GM12878 (cell line): ENCODE measurements around the gene MMP24.

Source experiments
- CHD2 ChIP-seq: IDR thresholded peaks from 2 replicates; pipeline ENCODE4 v1.6.1; 2011; ENCODE audit warnings: low read depth, low read length, improper control_type of control experiment, borderline replicate concordance
- ELK1 ChIP-seq: IDR thresholded peaks from 2 replicates; pipeline ENCODE4 v1.6.1; 2012; ENCODE audit warnings: low read depth, low read length, improper control_type of control experiment
- EZH2 ChIP-seq: IDR thresholded peaks from 2 replicates; pipeline ENCODE4 v1.6.1; 2012; ENCODE audit warnings: low read depth, mild to moderate bottlenecking, control low read depth, inconsistent platforms, low read length, borderline replicate concordance; ENCODE audit not compliant: control insufficient read depth
- RAD21 ChIP-seq: IDR thresholded peaks from 2 replicates; pipeline ENCODE4 v1.6.1; 2011; ENCODE audit warnings: mild to moderate bottlenecking, low read depth, low read length, moderate library complexity; ENCODE audit not compliant: insufficient read depth
- TF ChIP-seq, protein P1 (sequence below), 3 experiments: IDR thresholded peaks in 2 of 3; conservative IDR thresholded peaks in 1 of 3; 2 replicates each; pipeline ENCODE4 v1.5.1; 2011; ENCODE audit warnings: low read depth in 3 of 3, low read length in 3 of 3, mild to moderate bottlenecking in 3 of 3, control low read depth in 2 of 3, moderate library complexity in 2 of 3, inconsistent platforms in 1 of 3, mixed read lengths in 1 of 3; ENCODE audit not compliant: control insufficient read depth in 2 of 3, insufficient read depth in 1 of 3; ENCODE audit errors: extremely low read depth in 1 of 3

- TF ChIP-seq ELK1 (no peak), RAD21 (no peak), CHD2 (no peak), EZH2 (no peak)
- TF ChIP-seq, protein P1, sequence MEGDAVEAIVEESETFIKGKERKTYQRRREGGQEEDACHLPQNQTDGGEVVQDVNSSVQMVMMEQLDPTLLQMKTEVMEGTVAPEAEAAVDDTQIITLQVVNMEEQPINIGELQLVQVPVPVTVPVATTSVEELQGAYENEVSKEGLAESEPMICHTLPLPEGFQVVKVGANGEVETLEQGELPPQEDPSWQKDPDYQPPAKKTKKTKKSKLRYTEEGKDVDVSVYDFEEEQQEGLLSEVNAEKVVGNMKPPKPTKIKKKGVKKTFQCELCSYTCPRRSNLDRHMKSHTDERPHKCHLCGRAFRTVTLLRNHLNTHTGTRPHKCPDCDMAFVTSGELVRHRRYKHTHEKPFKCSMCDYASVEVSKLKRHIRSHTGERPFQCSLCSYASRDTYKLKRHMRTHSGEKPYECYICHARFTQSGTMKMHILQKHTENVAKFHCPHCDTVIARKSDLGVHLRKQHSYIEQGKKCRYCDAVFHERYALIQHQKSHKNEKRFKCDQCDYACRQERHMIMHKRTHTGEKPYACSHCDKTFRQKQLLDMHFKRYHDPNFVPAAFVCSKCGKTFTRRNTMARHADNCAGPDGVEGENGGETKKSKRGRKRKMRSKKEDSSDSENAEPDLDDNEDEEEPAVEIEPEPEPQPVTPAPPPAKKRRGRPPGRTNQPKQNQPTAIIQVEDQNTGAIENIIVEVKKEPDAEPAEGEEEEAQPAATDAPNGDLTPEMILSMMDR (IDR thresholded peaks at IDR 0.05 in 2 of 3, conservative IDR thresholded peaks at IDR 0.05 in 1 of 3; ENCODE audit: control insufficient read depth in 2 of 3, extremely low read depth in 1 of 3, insufficient read depth in 1 of 3, low read depth in 3 of 3, low read length in 3 of 3): no peak
These were observed 25.1 kb downstream of the MMP24 start for GRCh38 chr20:35251613-35251940.
